Liver (tissue), 3 donors: Measurements from ENCODE around the gene BRDT.

ENCODE experiments used
- FOXA1 ChIP-seq: IDR thresholded peaks from 2 replicates; pipeline ENCODE4 v1.6.1; 2016; ENCODE audit warnings: antibody characterized with exemption
- HNF4G ChIP-seq: IDR thresholded peaks from 2 replicates; pipeline ENCODE4 v1.6.1; 2016; ENCODE audit warnings: antibody characterized with exemption
- NR2F2 ChIP-seq: IDR thresholded peaks from 2 replicates; pipeline ENCODE4 v1.6.1; 2016; ENCODE audit warnings: antibody characterized with exemption
- RAD21 ChIP-seq, 2 donors: IDR thresholded peaks; 2 replicates each; pipeline ENCODE4 v1.6.1; 2016; ENCODE audit warnings: antibody characterized with exemption in 2 of 2, mild to moderate bottlenecking in 2 of 2
- TAF1 ChIP-seq: conservative IDR thresholded peaks from 2 replicates; pipeline ENCODE4 v1.6.1; 2016; ENCODE audit warnings: antibody characterized with exemption, mild to moderate bottlenecking
- YY1 ChIP-seq: IDR thresholded peaks from 2 replicates; pipeline ENCODE4 v1.6.1; 2016; ENCODE audit warnings: antibody characterized with exemption, mild to moderate bottlenecking
- TF ChIP-seq, protein P1 (sequence below): IDR thresholded peaks from 2 replicates; pipeline ENCODE4 v1.6.1; 2016; ENCODE audit warnings: antibody characterized with exemption
- TF ChIP-seq, protein P2 (sequence below): fragments of 150-350 bp; IDR thresholded peaks from 2 replicates; pipeline ENCODE4 v1.5.1; 2017; ENCODE audit warnings: improper control_type of control experiment, low read depth, low read length; ENCODE audit not compliant: missing input control
- donor health status: healthy.
- donor health status: healthy.

DNA sequence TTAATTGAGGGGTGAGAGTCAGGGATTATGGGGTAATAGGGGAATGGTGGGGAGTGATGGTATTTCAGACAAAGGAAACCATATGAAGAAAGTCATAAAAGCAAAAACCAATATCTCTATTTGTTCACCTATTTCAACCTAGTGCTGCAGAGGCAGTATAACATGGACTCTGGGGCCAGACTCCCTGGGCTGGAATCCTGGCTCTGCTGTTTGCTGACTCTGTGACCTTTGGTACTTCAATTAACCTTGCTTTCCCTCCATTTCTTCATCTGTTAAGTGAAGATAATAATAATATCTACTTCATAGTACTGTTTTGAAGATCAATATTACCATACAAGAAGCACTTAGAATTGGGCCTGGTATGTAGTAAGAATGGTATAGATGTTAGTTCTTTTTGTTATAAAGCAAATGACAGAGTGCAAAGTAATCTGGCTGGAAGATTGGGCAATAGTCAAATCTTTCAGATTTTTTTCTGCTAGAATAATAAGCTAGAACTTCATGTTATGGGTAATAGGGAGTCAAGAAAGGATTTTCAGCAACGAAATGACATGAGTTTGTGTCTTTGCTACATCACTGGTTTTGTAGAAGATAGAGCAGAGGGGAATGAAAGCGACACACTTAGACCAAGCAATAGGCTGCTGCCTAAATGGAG lies 89.6 kb downstream of the BRDT start:
- no peak for TF ChIP-seq TAF1
- TF ChIP-seq, protein P1, sequence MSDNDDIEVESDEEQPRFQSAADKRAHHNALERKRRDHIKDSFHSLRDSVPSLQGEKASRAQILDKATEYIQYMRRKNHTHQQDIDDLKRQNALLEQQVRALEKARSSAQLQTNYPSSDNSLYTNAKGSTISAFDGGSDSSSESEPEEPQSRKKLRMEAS, result no peak
- TF ChIP-seq HNF4G, result no peak
- TF ChIP-seq FOXA1, result no peak
- TF ChIP-seq, protein P2, sequence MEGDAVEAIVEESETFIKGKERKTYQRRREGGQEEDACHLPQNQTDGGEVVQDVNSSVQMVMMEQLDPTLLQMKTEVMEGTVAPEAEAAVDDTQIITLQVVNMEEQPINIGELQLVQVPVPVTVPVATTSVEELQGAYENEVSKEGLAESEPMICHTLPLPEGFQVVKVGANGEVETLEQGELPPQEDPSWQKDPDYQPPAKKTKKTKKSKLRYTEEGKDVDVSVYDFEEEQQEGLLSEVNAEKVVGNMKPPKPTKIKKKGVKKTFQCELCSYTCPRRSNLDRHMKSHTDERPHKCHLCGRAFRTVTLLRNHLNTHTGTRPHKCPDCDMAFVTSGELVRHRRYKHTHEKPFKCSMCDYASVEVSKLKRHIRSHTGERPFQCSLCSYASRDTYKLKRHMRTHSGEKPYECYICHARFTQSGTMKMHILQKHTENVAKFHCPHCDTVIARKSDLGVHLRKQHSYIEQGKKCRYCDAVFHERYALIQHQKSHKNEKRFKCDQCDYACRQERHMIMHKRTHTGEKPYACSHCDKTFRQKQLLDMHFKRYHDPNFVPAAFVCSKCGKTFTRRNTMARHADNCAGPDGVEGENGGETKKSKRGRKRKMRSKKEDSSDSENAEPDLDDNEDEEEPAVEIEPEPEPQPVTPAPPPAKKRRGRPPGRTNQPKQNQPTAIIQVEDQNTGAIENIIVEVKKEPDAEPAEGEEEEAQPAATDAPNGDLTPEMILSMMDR, result peak; percentile 5
- peak; percentile 4 to 11 for TF ChIP-seq RAD21 (IDR thresholded peaks at IDR 0.05)
- peak; percentile 30 for TF ChIP-seq YY1
- TF ChIP-seq NR2F2, result peak; percentile 48
